HCT116 (cell line): Measurements from ENCODE around the gene TMEM134. TPM values are rescaled to one million over a fixed set of nuclear protein-coding genes. Genes with fewer than 3 reads are reported as not detected.

Experiments
- ATAC-seq: fragments of 200-7000 bp; cut with Tn5 transposase; 2 replicates; pipeline ENCODE4 v1.9.1; 2020; ENCODE audit warnings: mild to moderate bottlenecking, moderate library complexity
- BruUV-seq: library from RNA; stranded (reverse); fragments of 400-500 nt; replicated peaks from 2 replicates; lab custom pipeline; 2021; lab: Mats Ljungman, UMichigan
- CTCF ChIA-PET: fragments of 300-600 bp; sonication (Branson Sonifier 250); formaldehyde crosslinking; loops from one replicate; lab custom pipeline; 2021; ENCODE audit warnings: antibody characterized with exemption; lab: Charles Lee
- POLR2A ChIA-PET: fragments of 300-600, 350-600 bp; sonication (Branson Sonifier 250); formaldehyde crosslinking; loops from one replicate; lab custom pipeline; 2021; ENCODE audit warnings: antibody characterized with exemption; lab: Charles Lee
- RAD21 ChIA-PET, 2 experiments: fragments of 300-600 bp; sonication (Branson Sonifier 250); formaldehyde crosslinking; loops; one replicate each; lab custom pipeline; 2023; ENCODE audit warnings: low total read pairs in 2 of 2; ENCODE audit not compliant: uncharacterized antibody in 2 of 2, unreplicated experiment in 2 of 2, low non-redundant PET in 1 of 2; lab: Charles Lee
- DNase-seq: peaks from one replicate; pipeline ENCODE4 v3.0.0-alpha.2; 2010; ENCODE audit warnings: low read depth, low spot score
- H2AFZ ChIP-seq: fragments of 200-600 bp; shearing (Covaris generic), sonication (generic); 2 replicates; pipeline ENCODE4 v1.6.1; 2017; ENCODE audit warnings: low read depth, mixed run types, mixed read lengths, antibody characterized with exemption, low read length; ENCODE audit not compliant: poor library complexity, severe bottlenecking
- H3K27ac ChIP-seq: 2 replicates; pipeline ENCODE4 v1.5.1; 2012; ENCODE audit warnings: low read depth, low read length
- H3K27me3 ChIP-seq: fragments of 200-600 bp; sonication (generic); 2 replicates; pipeline ENCODE4 v1.6.1; 2016; ENCODE audit warnings: mixed run types, low read length, mixed read lengths; ENCODE audit not compliant: insufficient read depth
- H3K36me3 ChIP-seq, 2 experiments: fragments of 200-500 bp in 1 of 2; fragments of 200-600 bp in 1 of 2; sonication (Bioruptor generic) in 1 of 2; sonication (generic) in 1 of 2; 2 replicates each; pipeline versions ENCODE4 v1.5.1 to v1.6.1; 2014 to 2016; ENCODE audit warnings: low read length in 2 of 2, inconsistent platforms in 1 of 2, mixed read lengths in 1 of 2, mixed run types in 1 of 2; ENCODE audit not compliant: insufficient read depth in 2 of 2, control insufficient read depth in 1 of 2
- H3K4me1 ChIP-seq, 2 experiments: fragments of 200-600 bp in 1 of 2; sonication (generic) in 1 of 2; 2 replicates each; pipeline versions ENCODE4 v1.5.1 to v1.6.1; 2012 to 2017; ENCODE audit warnings: low read length in 2 of 2, inconsistent platforms in 1 of 2, mild to moderate bottlenecking in 1 of 2, mixed read lengths in 1 of 2, mixed run types in 1 of 2, moderate library complexity in 1 of 2; ENCODE audit not compliant: insufficient read depth in 2 of 2, control insufficient read depth in 1 of 2
- H3K4me2 ChIP-seq: fragments of 200-600 bp; sonication (generic); 2 replicates; pipeline ENCODE4 v1.6.1; 2017; ENCODE audit warnings: mixed run types, low read length, mixed read lengths
- H3K4me3 ChIP-seq, 2 experiments: fragments of 200-600 bp in 1 of 2; sonication (generic) in 1 of 2; replicated peaks in 1 of 2; 2 replicates each; pipeline ENCODE4 v1.5.1; 2011 to 2016; ENCODE audit warnings: low read length in 2 of 2, control low read depth in 1 of 2, low read depth in 1 of 2, mild to moderate bottlenecking in 1 of 2, mixed read lengths in 1 of 2, mixed run types in 1 of 2
- H3K79me2 ChIP-seq: fragments of 200-600 bp; sonication (generic); 2 replicates; pipeline ENCODE4 v1.6.1; 2017; ENCODE audit warnings: mild to moderate bottlenecking, mixed run types, low read length, moderate library complexity, mixed read lengths; ENCODE audit not compliant: insufficient read depth
- H3K9ac ChIP-seq: fragments of 200-600 bp; sonication (generic); 2 replicates; pipeline ENCODE4 v1.6.1; 2016; ENCODE audit warnings: low read length, mixed read lengths
- H3K9me2 ChIP-seq: fragments of 200-600 bp; sonication (generic), shearing (Covaris generic); 2 replicates; pipeline ENCODE4 v1.6.1; 2017; ENCODE audit warnings: mixed run types, mild to moderate bottlenecking, moderate library complexity; ENCODE audit not compliant: insufficient read depth
- H3K9me3 ChIP-seq, 2 experiments: fragments of 200-500 bp in 1 of 2; fragments of 200-600 bp in 1 of 2; sonication (Bioruptor generic) in 1 of 2; sonication (generic) in 1 of 2; 2 replicates each; pipeline ENCODE4 v1.6.1; 2014 to 2017; ENCODE audit warnings: low read length in 2 of 2, mixed read lengths in 2 of 2, inconsistent platforms in 1 of 2, low read depth in 1 of 2, mild to moderate bottlenecking in 1 of 2, mixed run types in 1 of 2, moderate library complexity in 1 of 2; ENCODE audit not compliant: control insufficient read depth in 1 of 2, insufficient read depth in 1 of 2
- H4K20me1 ChIP-seq: fragments of 200-600 bp; sonication (generic), shearing (Covaris generic); 2 replicates; pipeline ENCODE4 v1.6.1; 2017; ENCODE audit warnings: mixed run types, mild to moderate bottlenecking, moderate library complexity; ENCODE audit not compliant: insufficient read depth
- ATF3 ChIP-seq: IDR thresholded peaks from 2 replicates; pipeline ENCODE4 v1.6.1; 2012
- CBX3 ChIP-seq: IDR thresholded peaks from 2 replicates; pipeline ENCODE4 v1.6.1; 2012; ENCODE audit warnings: low read depth
- CEBPB ChIP-seq: IDR thresholded peaks from 2 replicates; pipeline ENCODE4 v1.6.1; 2012; ENCODE audit warnings: low read depth
- EGR1 ChIP-seq: IDR thresholded peaks from 2 replicates; pipeline ENCODE4 v1.6.1; 2012; ENCODE audit warnings: low read depth
- EZH2 ChIP-seq: fragments of 200-600 bp; sonication (generic); IDR thresholded peaks from 2 replicates; pipeline ENCODE4 v1.6.1; 2017; ENCODE audit warnings: antibody characterized with exemption, mixed run types
- JUND ChIP-seq: IDR thresholded peaks from 2 replicates; pipeline ENCODE4 v1.6.1; 2012
- MAX ChIP-seq: IDR thresholded peaks from 2 replicates; pipeline ENCODE4 v1.6.1; 2012
- POLR2A ChIP-seq: IDR thresholded peaks from 2 replicates; pipeline ENCODE4 v1.7.0; 2011; ENCODE audit warnings: borderline replicate concordance; ENCODE audit not compliant: insufficient read depth, insufficient read length; ENCODE audit errors: extremely low read depth
- POLR2AphosphoS5 ChIP-seq: IDR thresholded peaks from 2 replicates; pipeline ENCODE4 v1.6.1; 2011; ENCODE audit warnings: mild to moderate bottlenecking, low read depth, low read length, moderate library complexity
- RAD21 ChIP-seq: IDR thresholded peaks from 2 replicates; pipeline ENCODE4 v1.6.1; 2012; ENCODE audit warnings: low read depth, mild to moderate bottlenecking
- REST ChIP-seq: IDR thresholded peaks from 2 replicates; pipeline ENCODE4 v1.6.1; 2012; ENCODE audit warnings: low read depth
- SIN3A ChIP-seq: IDR thresholded peaks from 2 replicates; pipeline ENCODE4 v1.6.1; 2012; ENCODE audit warnings: low read depth
- SRF ChIP-seq: IDR thresholded peaks from 2 replicates; pipeline ENCODE4 v1.6.1; 2012; ENCODE audit warnings: low read depth
- YY1 ChIP-seq: IDR thresholded peaks from 2 replicates; pipeline ENCODE4 v1.6.1; 2011; ENCODE audit warnings: low read length, low read depth, moderate library complexity, mild to moderate bottlenecking; ENCODE audit not compliant: insufficient replicate concordance; ENCODE audit errors: extremely low read depth
- ZBTB33 ChIP-seq: IDR thresholded peaks from 2 replicates; pipeline ENCODE4 v1.6.1; 2011; ENCODE audit warnings: mild to moderate bottlenecking, low read length, moderate library complexity; ENCODE audit not compliant: insufficient replicate concordance; ENCODE audit errors: extremely low read depth
- ZFX ChIP-seq: fragments of 450-650 bp; IDR thresholded peaks from 2 replicates; pipeline ENCODE4 v1.6.1; 2017
- intact Hi-C: fragments of 100-400 bp; cut with micrococcal nuclease; formaldehyde crosslinking; loops from 2 replicates; pipeline ENCODE4 v1.10.0; 2022
- total RNA-seq: library from RNA; stranded (reverse); gene quantifications from one replicate; pipeline ENCODE4 v1.2.1, GENCODE V29; 2021; ENCODE audit not compliant: unreplicated experiment

The TMEM134 gene
- total RNA-seq, 1 experiment from 2014 or later = 44.2 TPM

- no peak for TF ChIP-seq ZBTB33
- TF ChIP-seq ZFX = no peak
- no peak for TF ChIP-seq MAX
- no peak for TF ChIP-seq YY1
- no peak for TF ChIP-seq JUND
- no peak for TF ChIP-seq EZH2
These were observed 38.3 kb upstream of the TMEM134 start (continued) for GRCh38 chr11:67507242-67507863.

GRCh38 chr11:67506426-67507051, 37.5 kb upstream of the TMEM134 start:
- Histone ChIP-seq H4K20me1 (no peaks in the 10 kb centered on the region), H3K36me3 (peaks cover 0 to 5% of the 10 kb centered on the region in 2 experiments; a peak in 2 of 4 replicates), H3K9me3 (no peaks in the 10 kb centered on the region), H3K27ac (peak overlapping the region; percentile 93), H3K4me2 (peak overlapping the region; percentile 88), H3K9me2 (no peaks in the 10 kb centered on the region), H3K9ac (peak overlapping the region; percentile 95), H3K4me3 (peak overlapping the region; percentile 72 to 85), H3K79me2 (peaks cover 29% of the 10 kb centered on the region), H2AFZ (no peak overlapping the region), H3K4me1 (peaks cover 31 to 43% of the 10 kb centered on the region in 2 experiments), H3K27me3 (no peaks in the 10 kb centered on the region)
- CTCF ChIA-PET = interaction anchor here (2.4 kb wide), 1 partner anchor 105 kb away, joined by 11 read pairs; the partner anchor contains the start of gene PPP1CA
- RAD21 ChIA-PET = no interaction called here
- BruUV-seq = no TSS peak
- DNase-seq (no peak), ATAC-seq (no peak)
- POLR2A ChIA-PET = no interaction called here
- no peak for TF ChIP-seq SRF
- TF ChIP-seq SIN3A = no peak
- no peak for TF ChIP-seq POLR2A
- no peak for TF ChIP-seq REST
- no peak for TF ChIP-seq CEBPB
- no peak for TF ChIP-seq RAD21
- no peak for TF ChIP-seq ATF3
- TF ChIP-seq EGR1 = no peak
- no peak for TF ChIP-seq ZFX
- no peak for TF ChIP-seq CBX3
- no peak for TF ChIP-seq POLR2AphosphoS5
- TF ChIP-seq, all 23 proteins: peak for 0
- intact Hi-C loops = loop anchor here (1.0 to 5.0 kb wide), 5 partner anchors 37 to 156 kb away; partner anchors contain the start of genes PPP1CA, RPS6KB2 and TMEM134
